Ishikawa (cell line): Measurements from ENCODE around the gene MYLK3.

Source experiments
- EP300 ChIP-seq: IDR thresholded peaks from 2 replicates; pipeline ENCODE4 v1.6.1; 2012; ENCODE audit warnings: borderline replicate concordance
- RAD21 ChIP-seq: IDR thresholded peaks from 2 replicates; pipeline ENCODE4 v1.6.1; 2012; ENCODE audit warnings: low read depth
- TEAD4 ChIP-seq: IDR thresholded peaks from 2 replicates; pipeline ENCODE4 v1.6.1; 2012
- YY1 ChIP-seq: IDR thresholded peaks from 2 replicates; pipeline ENCODE4 v1.6.1; 2012; ENCODE audit warnings: low read depth

DNA sequence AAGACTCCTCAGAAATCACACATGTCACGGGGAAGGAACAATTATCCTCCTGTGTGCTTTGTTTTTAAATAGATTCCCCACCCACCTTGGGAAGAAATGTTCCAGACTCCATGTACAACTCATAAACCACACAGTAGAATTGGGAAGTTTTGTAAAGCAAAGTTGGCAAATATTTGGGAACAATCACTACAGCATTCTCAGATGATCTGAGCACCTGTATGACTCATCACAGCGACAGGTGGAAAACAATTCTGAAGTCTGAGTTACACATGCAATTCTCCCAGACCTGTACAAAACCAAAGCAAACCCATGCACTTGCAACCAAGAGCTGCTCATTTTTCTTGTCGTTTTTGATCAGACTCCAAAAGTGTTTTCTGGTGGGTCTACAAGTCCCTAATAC lies 14.4 kb upstream of the MYLK3 start:
- TF ChIP-seq EP300 (no peak), TEAD4 (no peak), YY1 (no peak), RAD21 (no peak)
